Fibroblast of lung (primary cell): ENCODE measurements around the gene PET100. TPM values are rescaled to one million over a fixed set of nuclear protein-coding genes. Genes with fewer than 3 reads are reported as not detected.

Experiments
- DNase-seq, 2 donors: peaks; one replicate each; pipeline versions ENCODE4 v3.0.0 to v3.0.0-alpha.2; 2010; ENCODE audit warnings: low read depth in 2 of 2
- H2AFZ ChIP-seq: 2 replicates; pipeline ENCODE4 v1.5.1; 2012; ENCODE audit warnings: low read length, control low read depth, inconsistent platforms
- H3K27ac ChIP-seq: 2 replicates; pipeline ENCODE4 v1.5.1; 2011; ENCODE audit warnings: low read length, control low read depth; ENCODE audit not compliant: insufficient read depth
- H3K27me3 ChIP-seq: 2 replicates; pipeline ENCODE4 v1.5.1; 2011; ENCODE audit warnings: mild to moderate bottlenecking, low read length; ENCODE audit not compliant: control insufficient read depth, insufficient read depth
- H3K36me3 ChIP-seq: 2 replicates; pipeline ENCODE4 v1.5.1; 2011; ENCODE audit warnings: low read length; ENCODE audit not compliant: control insufficient read depth, insufficient read depth
- H3K4me1 ChIP-seq: 2 replicates; pipeline ENCODE4 v1.5.1; 2011; ENCODE audit warnings: low read length; ENCODE audit not compliant: control insufficient read depth, insufficient read depth; ENCODE audit errors: extremely low read depth
- H3K4me2 ChIP-seq: 2 replicates; pipeline ENCODE4 v1.5.1; 2011; ENCODE audit warnings: low read length, control low read depth; ENCODE audit not compliant: insufficient read depth; ENCODE audit errors: extremely low read depth
- H3K4me3 ChIP-seq, 4 experiments: fragments of 200-600 bp in 1 of 4; sonication (generic) in 1 of 4; replicated peaks in 1 of 4; 2 replicates each; pipeline ENCODE4 v1.5.1; 2011 to 2016; ENCODE audit warnings: low read length in 4 of 4, low read depth in 3 of 4, mild to moderate bottlenecking in 3 of 4, control low read depth in 2 of 4, inconsistent platforms in 1 of 4, mixed read lengths in 1 of 4; ENCODE audit not compliant: insufficient read depth in 1 of 4; ENCODE audit errors: control extremely low read depth in 1 of 4
- H3K79me2 ChIP-seq: 2 replicates; pipeline ENCODE4 v1.5.1; 2012; ENCODE audit warnings: mild to moderate bottlenecking, low read length, inconsistent platforms; ENCODE audit not compliant: control insufficient read depth, insufficient read depth
- H3K9ac ChIP-seq: 2 replicates; pipeline ENCODE4 v1.5.1; 2011; ENCODE audit warnings: mild to moderate bottlenecking, low read length, control low read depth; ENCODE audit not compliant: insufficient read depth
- H3K9me3 ChIP-seq: 2 replicates; pipeline ENCODE4 v1.5.1; 2012; ENCODE audit warnings: low read depth, low read length; ENCODE audit not compliant: control insufficient read depth, insufficient read depth
- H4K20me1 ChIP-seq: 2 replicates; pipeline ENCODE4 v1.5.1; 2011; ENCODE audit warnings: low read length; ENCODE audit not compliant: control insufficient read depth, insufficient read depth; ENCODE audit errors: extremely low read depth
- EZH2 ChIP-seq: IDR thresholded peaks from 2 replicates; pipeline ENCODE4 v1.5.1; 2012; ENCODE audit warnings: low read length, control low read depth, mild to moderate bottlenecking; ENCODE audit errors: missing control alignments
- polyA plus RNA-seq, 2 donors: library from polyadenylated mRNA; depleted of rRNA in 1 of 2; stranded (reverse) in 1 of 2; unstranded in 1 of 2; fragments of >200 nt; gene quantifications; 2 replicates each; pipeline ENCODE4 v1.2.1, GENCODE V29; 2011 to 2012; ENCODE audit warnings: missing spikeins in 1 of 2
- total RNA-seq: library from RNA; depleted of rRNA; stranded (reverse); fragments of >200 nt; gene quantifications from 2 replicates; pipeline ENCODE4 v1.2.1, GENCODE V29; 2014
- TF ChIP-seq, protein P1 (sequence below), 2 donors: IDR thresholded peaks in 1 of 2; conservative IDR thresholded peaks in 1 of 2; 1 replicate in 1 of 2; 2 replicates in 1 of 2; pipeline ENCODE4 v1.5.1; 2011 to 2012; ENCODE audit warnings: low read length in 2 of 2, control low read depth in 1 of 2, inconsistent platforms in 1 of 2, low read depth in 1 of 2, mild to moderate bottlenecking in 1 of 2

The PET100 gene
- total and polyA plus RNA-seq, 2 donors (not counting 1 experiment from before 2014, with no cell fraction given) = 15.7 to 38.8 TPM

DNA sequence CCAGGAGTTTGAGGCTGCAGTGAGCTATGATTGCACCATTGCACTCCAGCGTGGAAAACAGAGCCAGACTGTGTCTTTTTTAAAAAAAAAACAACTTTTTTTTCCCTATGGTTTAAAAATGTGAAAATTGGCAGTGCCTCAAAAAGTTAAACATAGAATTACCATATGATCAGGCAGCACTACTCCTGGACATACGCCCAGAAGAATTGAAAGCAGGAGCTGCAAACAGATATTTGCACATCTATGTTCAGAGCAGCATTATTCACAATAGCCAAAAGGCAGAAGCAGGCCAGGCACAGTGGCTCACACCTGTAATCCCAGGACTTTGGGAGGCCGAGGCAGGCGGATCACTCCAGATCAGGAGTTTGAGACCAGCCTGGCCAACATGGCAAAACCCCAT is 35.5 kb downstream of the PET100 start:
- Histone ChIP-seq H3K36me3 (no peaks in the 10 kb centered on the region), H3K4me2 (no peak overlapping the region), H3K27ac (no peak overlapping the region), H2AFZ (no peak overlapping the region), H4K20me1 (no peaks in the 10 kb centered on the region), H3K9ac (no peak overlapping the region), H3K4me1 (no peaks in the 10 kb centered on the region), H3K4me3 (no peak overlapping the region), H3K27me3 (no peaks in the 10 kb centered on the region), H3K79me2 (no peaks in the 10 kb centered on the region), H3K9me3 (no peaks in the 10 kb centered on the region)
- peak in 1 of 2 donors; percentile 84 for DNase-seq
- no peak for TF ChIP-seq EZH2
- TF ChIP-seq, protein P1, sequence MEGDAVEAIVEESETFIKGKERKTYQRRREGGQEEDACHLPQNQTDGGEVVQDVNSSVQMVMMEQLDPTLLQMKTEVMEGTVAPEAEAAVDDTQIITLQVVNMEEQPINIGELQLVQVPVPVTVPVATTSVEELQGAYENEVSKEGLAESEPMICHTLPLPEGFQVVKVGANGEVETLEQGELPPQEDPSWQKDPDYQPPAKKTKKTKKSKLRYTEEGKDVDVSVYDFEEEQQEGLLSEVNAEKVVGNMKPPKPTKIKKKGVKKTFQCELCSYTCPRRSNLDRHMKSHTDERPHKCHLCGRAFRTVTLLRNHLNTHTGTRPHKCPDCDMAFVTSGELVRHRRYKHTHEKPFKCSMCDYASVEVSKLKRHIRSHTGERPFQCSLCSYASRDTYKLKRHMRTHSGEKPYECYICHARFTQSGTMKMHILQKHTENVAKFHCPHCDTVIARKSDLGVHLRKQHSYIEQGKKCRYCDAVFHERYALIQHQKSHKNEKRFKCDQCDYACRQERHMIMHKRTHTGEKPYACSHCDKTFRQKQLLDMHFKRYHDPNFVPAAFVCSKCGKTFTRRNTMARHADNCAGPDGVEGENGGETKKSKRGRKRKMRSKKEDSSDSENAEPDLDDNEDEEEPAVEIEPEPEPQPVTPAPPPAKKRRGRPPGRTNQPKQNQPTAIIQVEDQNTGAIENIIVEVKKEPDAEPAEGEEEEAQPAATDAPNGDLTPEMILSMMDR (conservative IDR thresholded peaks at IDR 0.05 in 1 of 2, IDR thresholded peaks at IDR 0.05 in 1 of 2; ENCODE audit: low read depth in 1 of 2, low read length in 2 of 2) = no peak

DNA sequence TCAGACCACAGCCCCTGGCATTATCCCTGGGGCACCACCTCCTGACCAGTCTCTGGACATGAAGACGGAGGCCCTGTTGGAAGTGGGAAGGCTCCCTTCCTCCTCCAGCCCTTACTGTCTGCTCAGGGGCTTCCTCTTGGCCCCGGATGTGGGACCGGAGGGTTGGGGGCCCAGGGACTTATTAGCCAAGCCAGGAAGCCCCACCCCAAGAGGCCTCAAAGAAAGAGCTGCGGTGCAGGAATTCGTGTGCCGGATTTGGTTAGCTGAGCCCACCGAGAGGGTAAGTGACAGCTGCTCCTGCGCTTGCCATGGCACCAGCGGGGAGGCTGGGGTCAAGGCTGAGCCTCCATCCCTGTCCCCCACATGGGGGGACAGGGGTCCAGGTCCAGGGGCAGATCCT is 39.2 kb downstream of the PET100 start, which contains the start of gene RETN:
Gene RETN (plus strand): TSS at position 208 of the 400 bp plus-strand sequence. CDS start 278 bp downstream, outside the sequence.
- Histone ChIP-seq H3K79me2 (no peaks in the 10 kb centered on the region), H3K9ac (no peak within 1 kb of the TSS), H3K4me2 (no peak within 1 kb of the TSS), H3K9me3 (no peaks in the 10 kb centered on the region), H4K20me1 (no peaks in the 10 kb centered on the region), H3K27ac (no peak within 1 kb of the TSS), H3K27me3 (no peaks in the 10 kb centered on the region), H3K4me1 (no peaks in the 10 kb centered on the region), H3K4me3 (no peak within 1 kb of the TSS), H2AFZ (no peak within 1 kb of the TSS), H3K36me3 (no peaks in the 10 kb centered on the region)
- DNase-seq = no peak
- no peak for TF ChIP-seq EZH2
- TF ChIP-seq, protein P1 (conservative IDR thresholded peaks at IDR 0.05 in 1 of 2, IDR thresholded peaks at IDR 0.05 in 1 of 2; ENCODE audit: low read depth in 1 of 2, low read length in 2 of 2) = no peak

DNA sequence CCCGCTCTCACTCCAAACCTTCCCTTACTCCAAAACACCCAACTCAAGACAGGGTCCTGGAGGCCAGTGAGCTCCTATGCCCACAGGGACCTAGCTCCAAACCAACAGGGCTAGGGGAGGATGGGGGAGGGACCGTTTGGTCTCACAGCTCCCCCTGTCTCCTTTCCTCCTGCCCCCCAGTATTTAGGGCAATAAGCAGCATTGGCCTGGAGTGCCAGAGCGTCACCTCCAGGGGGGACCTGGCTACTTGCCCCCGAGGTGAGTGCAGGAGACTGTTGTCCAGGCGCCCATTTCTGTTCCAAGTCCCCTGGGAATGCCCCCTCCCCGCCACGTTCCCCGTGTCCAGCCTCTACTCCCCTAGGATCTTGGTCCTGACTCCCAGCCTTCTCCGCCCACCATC is 40.0 kb downstream of the PET100 start:
- Histone ChIP-seq H3K27me3 (no peaks in the 10 kb centered on the region), H3K9me3 (no peaks in the 10 kb centered on the region), H3K79me2 (no peaks in the 10 kb centered on the region)

More for the DNA sequence above, 40.0 kb downstream of the PET100 start:
- no peak overlapping the region for H3K9ac ChIP-seq
- DNase-seq = no peak
- no peaks in the 10 kb centered on the region for H3K4me1 ChIP-seq
- no peaks in the 10 kb centered on the region for H4K20me1 ChIP-seq
- no peak overlapping the region for H3K4me3 ChIP-seq
- H3K27ac ChIP-seq = no peak overlapping the region
- H3K4me2 ChIP-seq = no peak overlapping the region
- no peak for TF ChIP-seq EZH2
- TF ChIP-seq, protein P1 (conservative IDR thresholded peaks at IDR 0.05 in 1 of 2, IDR thresholded peaks at IDR 0.05 in 1 of 2; ENCODE audit: low read depth in 1 of 2, low read length in 2 of 2) = no peak
- H2AFZ ChIP-seq = no peak overlapping the region
- no peaks in the 10 kb centered on the region for H3K36me3 ChIP-seq
